AG10803 (cell line): ENCODE results near the gene SNAPC2.

Source experiments
- DNase-seq: peaks from one replicate; pipeline ENCODE4 v3.0.0; 2010; ENCODE audit warnings: low read depth
- H3K4me3 ChIP-seq: 2 replicates; pipeline ENCODE4 v1.5.1; 2011; ENCODE audit warnings: mild to moderate bottlenecking, low read length, control low read depth
- CTCF ChIP-seq: conservative IDR thresholded peaks from 2 replicates; pipeline ENCODE4 v1.5.1; 2011; ENCODE audit warnings: mild to moderate bottlenecking, low read length, control low read depth, inconsistent platforms

SNAPC2 gene

GRCh38 chr19:7924651-7925170 lies 4.6 kb downstream of the SNAPC2 start:
- no peak for DNase-seq
- no peak for TF ChIP-seq CTCF
- no peak overlapping the region for H3K4me3 ChIP-seq

GRCh38 chr19:7925171-7925851 lies 5.2 kb downstream of the SNAPC2 start:
- TF ChIP-seq CTCF: peak; percentile 62
- DNase-seq: peak; percentile 48
- H3K4me3 ChIP-seq: peak overlapping the region; percentile 22

- peak; percentile 13; the same call in 1 of the 2 replicates for TF ChIP-seq CTCF
- DNase-seq: peak; percentile 31
- H3K4me3 ChIP-seq: peak within 1 kb of the TSS; percentile 59
These were observed 6.0 kb downstream of the SNAPC2 start, which contains the start of gene CTXN1 for GRCh38 chr19:7926021-7926726. Gene CTXN1 (minus strand): TSS chr19:7926135. CDS start chr19:7925538, 597 bp downstream.

GRCh38 chr19:7926727-7927604 lies 6.8 kb downstream of the SNAPC2 start:
- H3K4me3 ChIP-seq: no peak overlapping the region
- no peak for DNase-seq
- TF ChIP-seq CTCF: no peak

- no peak overlapping the region for H3K4me3 ChIP-seq
These were observed 7.6 kb downstream of the SNAPC2 start for GRCh38 chr19:7927605-7928333.

More at GRCh38 chr19:7927605-7928333, 7.6 kb downstream of the SNAPC2 start:
- no peak for DNase-seq
- no peak for TF ChIP-seq CTCF
